Endothelial cell (in vitro differentiated cells): ENCODE data around the gene RFNG. TPM values are rescaled to one million over a fixed set of nuclear protein-coding genes. Genes with fewer than 3 reads are reported as not detected.

Experiments used
- DNase-seq: peaks from one replicate; pipeline ENCODE4 v3.0.0; 2021; ENCODE audit warnings: low spot score
- H3K27ac Mint-ChIP-seq: one replicate; pipeline ENCODE4 v1.8.0; 2021; ENCODE audit warnings: mixed read lengths, inconsistent platforms; ENCODE audit not compliant: unreplicated experiment
- H3K27me3 Mint-ChIP-seq: one replicate; pipeline ENCODE4 v1.8.0; 2021; ENCODE audit warnings: mild to moderate bottlenecking, moderate library complexity, mixed read lengths, inconsistent platforms; ENCODE audit not compliant: unreplicated experiment
- H3K36me3 Mint-ChIP-seq: one replicate; pipeline ENCODE4 v1.8.0; 2021; ENCODE audit warnings: mild to moderate bottlenecking, low read depth, mixed read lengths, inconsistent platforms; ENCODE audit not compliant: unreplicated experiment
- H3K4me1 Mint-ChIP-seq: one replicate; pipeline ENCODE4 v1.8.0; 2021; ENCODE audit warnings: mild to moderate bottlenecking, mixed read lengths, inconsistent platforms; ENCODE audit not compliant: unreplicated experiment
- H3K4me3 Mint-ChIP-seq: one replicate; pipeline ENCODE4 v1.8.0; 2021; ENCODE audit warnings: mild to moderate bottlenecking, mixed read lengths, inconsistent platforms; ENCODE audit not compliant: unreplicated experiment
- H3K9me3 Mint-ChIP-seq: one replicate; pipeline ENCODE4 v1.8.0; 2021; ENCODE audit warnings: mixed read lengths, inconsistent platforms; ENCODE audit not compliant: unreplicated experiment
- total RNA-seq: library from RNA; stranded (reverse); fragmentation: NEBNext Ultra II Directional; extraction: Animal tissue kit (Norgen Biotek cat#: 25700); gene quantifications from one replicate; pipeline ENCODE4 v1.2.1, GENCODE V29; 2021; ENCODE audit not compliant: unreplicated experiment
- TF ChIP-seq, protein P1 (sequence below): fragments of 200-600 bp; sonication (generic); IDR thresholded peaks from one replicate; pipeline ENCODE4 v1.5.0; 2021; ENCODE audit warnings: antibody characterized with exemption; ENCODE audit not compliant: unreplicated experiment

The RFNG gene
- total RNA-seq, 1 donor from 2014 or later: 19.7 TPM

DNA sequence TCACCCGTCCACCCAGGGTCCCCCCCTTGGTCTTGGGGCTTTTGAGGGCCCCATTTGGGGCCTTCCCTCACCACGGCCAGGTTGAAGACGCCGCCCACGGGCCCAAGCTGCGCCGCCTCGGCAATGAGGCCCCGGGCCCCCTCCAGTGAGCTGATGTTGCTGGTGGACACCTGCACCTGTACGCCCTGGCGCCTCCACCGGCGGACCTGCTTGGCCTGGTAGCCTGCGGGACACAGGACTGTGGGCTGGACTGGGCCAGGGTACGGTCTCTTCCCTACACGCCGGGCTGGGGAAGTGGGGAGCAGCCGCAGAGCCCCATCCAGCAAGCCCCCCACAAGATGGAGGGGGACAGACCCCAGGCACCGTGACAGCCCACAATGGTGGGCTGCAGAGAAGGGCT lies 30.8 kb upstream of the RFNG start:
- H3K27ac Mint-ChIP-seq: no peak overlapping the region
- no peak overlapping the region for H3K4me3 Mint-ChIP-seq
- no peaks in the 10 kb centered on the region for H3K9me3 Mint-ChIP-seq
- no peak for DNase-seq
- peaks cover 4% of the 10 kb centered on the region for H3K36me3 Mint-ChIP-seq
- peaks cover 2% of the 10 kb centered on the region for H3K27me3 Mint-ChIP-seq
- no peaks in the 10 kb centered on the region for H3K4me1 Mint-ChIP-seq
- TF ChIP-seq, protein P1, sequence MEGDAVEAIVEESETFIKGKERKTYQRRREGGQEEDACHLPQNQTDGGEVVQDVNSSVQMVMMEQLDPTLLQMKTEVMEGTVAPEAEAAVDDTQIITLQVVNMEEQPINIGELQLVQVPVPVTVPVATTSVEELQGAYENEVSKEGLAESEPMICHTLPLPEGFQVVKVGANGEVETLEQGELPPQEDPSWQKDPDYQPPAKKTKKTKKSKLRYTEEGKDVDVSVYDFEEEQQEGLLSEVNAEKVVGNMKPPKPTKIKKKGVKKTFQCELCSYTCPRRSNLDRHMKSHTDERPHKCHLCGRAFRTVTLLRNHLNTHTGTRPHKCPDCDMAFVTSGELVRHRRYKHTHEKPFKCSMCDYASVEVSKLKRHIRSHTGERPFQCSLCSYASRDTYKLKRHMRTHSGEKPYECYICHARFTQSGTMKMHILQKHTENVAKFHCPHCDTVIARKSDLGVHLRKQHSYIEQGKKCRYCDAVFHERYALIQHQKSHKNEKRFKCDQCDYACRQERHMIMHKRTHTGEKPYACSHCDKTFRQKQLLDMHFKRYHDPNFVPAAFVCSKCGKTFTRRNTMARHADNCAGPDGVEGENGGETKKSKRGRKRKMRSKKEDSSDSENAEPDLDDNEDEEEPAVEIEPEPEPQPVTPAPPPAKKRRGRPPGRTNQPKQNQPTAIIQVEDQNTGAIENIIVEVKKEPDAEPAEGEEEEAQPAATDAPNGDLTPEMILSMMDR: no peak

DNA sequence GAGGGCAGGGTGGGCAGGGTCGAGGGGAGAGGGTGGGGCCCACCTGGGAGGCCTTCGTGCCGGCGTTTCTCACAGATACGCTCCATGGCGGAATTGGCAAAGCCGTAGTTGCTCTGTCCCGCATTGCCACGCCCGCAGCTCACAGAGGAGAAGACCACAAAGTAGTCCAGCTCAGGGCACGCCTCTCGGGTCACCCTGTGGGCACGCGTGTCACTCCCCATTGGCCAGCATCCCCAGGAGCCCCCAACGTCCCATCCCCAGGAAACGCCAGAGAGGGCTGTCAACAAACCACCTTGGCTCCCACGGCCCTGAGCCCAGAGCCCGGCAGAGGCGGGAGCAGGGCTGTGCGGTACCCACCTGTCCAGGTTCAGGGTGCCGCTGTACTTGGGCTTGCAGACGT lies 30.4 kb upstream of the RFNG start:
- peaks cover 2% of the 10 kb centered on the region for H3K27me3 Mint-ChIP-seq
- H3K9me3 Mint-ChIP-seq: no peaks in the 10 kb centered on the region
- no peak overlapping the region for H3K27ac Mint-ChIP-seq

DNA sequence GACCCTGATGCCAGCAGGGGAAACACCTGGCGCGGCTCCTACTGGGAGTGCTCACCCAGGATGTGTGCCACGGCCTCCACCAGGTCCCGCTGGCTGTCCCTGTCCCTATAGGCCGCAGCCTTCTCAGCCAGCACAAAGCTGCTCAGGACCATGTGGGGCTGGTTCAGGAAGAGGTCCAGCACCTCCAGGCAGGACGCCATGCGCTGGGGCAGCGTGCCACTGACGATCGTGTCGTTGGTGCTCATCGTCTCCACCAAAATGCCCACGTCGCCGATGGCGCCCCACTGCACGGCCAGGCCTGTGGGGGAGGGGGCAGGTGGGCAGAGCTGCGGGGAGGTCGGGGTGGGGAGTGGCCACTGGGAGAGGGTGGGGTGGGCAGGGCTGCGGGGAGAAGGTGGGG lies 29.9 kb upstream of the RFNG start:
- Mint-ChIP-seq H3K27me3 (peaks cover 2% of the 10 kb centered on the region), H3K27ac (no peak overlapping the region), H3K4me3 (no peak overlapping the region), H3K4me1 (no peaks in the 10 kb centered on the region), H3K9me3 (no peaks in the 10 kb centered on the region), H3K36me3 (peaks cover 4% of the 10 kb centered on the region)
- DNase-seq: no peak
- TF ChIP-seq, protein P1: no peak

More for the DNA sequence above, 30.4 kb upstream of the RFNG start:
- TF ChIP-seq, protein P1: no peak
- Mint-ChIP-seq H3K36me3 (peaks cover 4% of the 10 kb centered on the region), H3K4me1 (no peaks in the 10 kb centered on the region), H3K4me3 (no peak overlapping the region)
- DNase-seq: no peak

DNA sequence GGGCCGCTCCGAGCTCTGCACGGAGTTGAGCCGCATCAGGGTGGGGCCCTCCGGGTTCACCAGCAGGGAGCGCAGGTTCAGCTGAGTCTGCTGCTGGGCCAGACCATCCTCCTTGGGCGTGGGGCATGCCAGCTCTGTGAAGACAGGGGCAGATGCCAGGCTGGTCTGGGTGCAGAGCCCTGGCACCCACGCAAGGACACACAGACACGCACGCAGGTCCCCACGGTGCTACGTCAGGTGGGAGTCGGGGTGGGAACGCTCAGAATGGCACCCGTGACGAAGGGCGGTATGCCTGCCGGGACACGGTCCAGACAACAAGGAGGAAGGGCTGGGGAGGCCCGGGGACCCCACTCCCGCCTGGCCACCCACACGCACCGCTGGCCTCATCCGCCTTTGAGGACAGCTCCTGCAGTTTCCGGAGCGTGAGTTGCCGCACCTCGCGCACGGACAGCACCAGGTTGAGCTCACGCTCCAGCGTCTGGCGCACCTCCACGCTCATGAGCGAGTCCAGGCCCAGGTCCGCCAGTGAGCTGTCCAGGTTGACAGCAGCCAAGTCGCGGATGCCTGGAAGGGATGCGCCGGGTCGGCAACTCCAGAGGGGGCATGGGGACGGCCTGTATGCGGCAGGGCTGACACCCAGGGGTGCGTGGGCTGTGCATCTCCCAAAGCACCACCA lies 29.3 kb upstream of the RFNG start:
- DNase-seq: no peak
- TF ChIP-seq, protein P1: no peak
- Mint-ChIP-seq H3K27me3 (peaks cover 2% of the 10 kb centered on the region), H3K9me3 (no peaks in the 10 kb centered on the region), H3K27ac (no peak overlapping the region), H3K36me3 (peaks cover 4% of the 10 kb centered on the region), H3K4me3 (no peak overlapping the region), H3K4me1 (no peaks in the 10 kb centered on the region)

DNA sequence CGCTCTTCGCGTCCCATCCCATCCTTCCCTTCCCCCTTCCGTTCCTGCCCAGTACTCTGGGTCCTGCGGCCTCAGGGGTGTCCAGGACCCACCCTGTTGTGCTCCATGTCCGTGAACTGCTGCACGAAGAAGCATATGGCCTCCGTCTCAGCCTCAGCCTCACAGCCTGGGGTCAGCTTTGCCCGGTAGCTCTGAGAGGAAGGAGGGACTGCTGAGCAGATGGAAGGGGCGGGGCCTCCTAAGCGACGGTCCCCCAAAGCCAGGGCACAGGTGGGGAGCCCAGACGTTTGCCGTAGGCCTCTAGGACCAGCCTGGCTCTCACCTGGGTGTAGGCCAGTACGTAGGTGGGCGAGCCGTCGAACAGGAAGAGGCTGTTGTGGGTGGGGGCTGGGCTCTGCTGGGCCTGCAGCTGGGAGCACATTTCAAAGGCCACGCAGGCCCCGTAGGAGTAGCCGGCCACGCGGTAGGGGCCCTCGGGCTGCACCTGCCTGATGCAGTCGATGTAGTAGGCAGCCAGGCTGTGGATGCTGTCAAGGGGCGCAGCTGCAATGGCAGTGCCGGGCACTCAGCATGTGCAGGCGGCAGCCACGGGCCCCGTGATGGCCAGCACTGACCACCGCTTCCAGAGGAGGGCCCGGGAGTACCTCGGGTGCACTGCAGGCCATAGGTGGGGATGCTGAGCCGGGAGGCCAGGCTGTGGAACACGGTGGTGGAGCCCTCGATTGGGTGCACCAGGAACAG lies 28.6 kb upstream of the RFNG start:
- no peak overlapping the region for H3K4me3 Mint-ChIP-seq
- no peak overlapping the region for H3K27ac Mint-ChIP-seq
- no peak for DNase-seq
- peaks cover 2% of the 10 kb centered on the region for H3K27me3 Mint-ChIP-seq
- H3K4me1 Mint-ChIP-seq: no peaks in the 10 kb centered on the region
- peaks cover 4% of the 10 kb centered on the region for H3K36me3 Mint-ChIP-seq
- no peaks in the 10 kb centered on the region for H3K9me3 Mint-ChIP-seq
- TF ChIP-seq, protein P1: no peak
